Mesenchymal stem cell (in vitro differentiated cells and primary cell): ENCODE measurements around the gene FAHD2A.

Source experiments
- DNase-seq: peaks from one replicate; pipeline ENCODE4 v3.0.0-alpha.2; 2013
- H2AFZ ChIP-seq: one replicate; pipeline ENCODE4 v1.6.1; 2013; ENCODE audit warnings: low read depth, mild to moderate bottlenecking, control low read depth, inconsistent platforms, low read length, moderate library complexity
- H2AK5ac ChIP-seq: 2 replicates; pipeline ENCODE4 v1.6.1; 2013; ENCODE audit warnings: low read length, moderate library complexity, mild to moderate bottlenecking, inconsistent platforms; ENCODE audit not compliant: severe bottlenecking
- H2BK120ac ChIP-seq: one replicate; pipeline ENCODE4 v1.6.1; 2013; ENCODE audit warnings: low read depth, mild to moderate bottlenecking, inconsistent platforms, low read length, moderate library complexity
- H2BK12ac ChIP-seq, 2 experiments: one replicate each; pipeline ENCODE4 v1.6.1; 2013; ENCODE audit warnings: inconsistent platforms in 2 of 2, low read length in 2 of 2, mild to moderate bottlenecking in 2 of 2, moderate library complexity in 2 of 2, control low read depth in 1 of 2
- H2BK15ac ChIP-seq: one replicate; pipeline ENCODE4 v1.6.1; 2013; ENCODE audit warnings: mild to moderate bottlenecking, low read depth, inconsistent platforms; ENCODE audit not compliant: poor library complexity, severe bottlenecking
- H2BK5ac ChIP-seq: 2 replicates; pipeline ENCODE4 v1.6.1; 2013; ENCODE audit warnings: low read depth, mild to moderate bottlenecking, low read length, control low read depth, inconsistent platforms; ENCODE audit not compliant: poor library complexity, severe bottlenecking
- H3K14ac ChIP-seq, 2 experiments: one replicate each; pipeline ENCODE4 v1.6.1; 2013; ENCODE audit warnings: inconsistent platforms in 2 of 2, low read length in 2 of 2, control low read depth in 1 of 2, mild to moderate bottlenecking in 1 of 2, moderate library complexity in 1 of 2
- H3K18ac ChIP-seq, 2 experiments: one replicate each; pipeline ENCODE4 v1.6.1; 2013; ENCODE audit warnings: inconsistent platforms in 2 of 2, low read length in 2 of 2, control low read depth in 1 of 2, low read depth in 1 of 2, mild to moderate bottlenecking in 1 of 2
- H3K23ac ChIP-seq, 2 experiments: one replicate each; pipeline ENCODE4 v1.6.1; 2013; ENCODE audit warnings: inconsistent platforms in 2 of 2, low read length in 2 of 2, mild to moderate bottlenecking in 2 of 2, moderate library complexity in 2 of 2, control low read depth in 1 of 2
- H3K27ac ChIP-seq: 2 replicates; pipeline ENCODE4 v1.5.1; 2013; ENCODE audit warnings: mild to moderate bottlenecking, moderate library complexity, low read length, control low read depth, inconsistent platforms; ENCODE audit not compliant: poor library complexity, severe bottlenecking
- H3K27me3 ChIP-seq, 2 experiments: 2 replicates each; pipeline versions ENCODE4 v1.6.1 to v1.7.0; 2013; ENCODE audit warnings: low read length in 2 of 2, mild to moderate bottlenecking in 2 of 2, moderate library complexity in 2 of 2, control low read depth in 1 of 2, inconsistent platforms in 1 of 2; ENCODE audit not compliant: control insufficient read depth in 1 of 2, insufficient read depth in 1 of 2
- H3K36me3 ChIP-seq, 2 experiments: 2 replicates each; pipeline versions ENCODE4 v1.6.1 to v1.7.0; 2013; ENCODE audit warnings: low read length in 2 of 2, control low read depth in 1 of 2, inconsistent platforms in 1 of 2, low read depth in 1 of 2, mild to moderate bottlenecking in 1 of 2; ENCODE audit not compliant: insufficient read depth in 2 of 2, control insufficient read depth in 1 of 2
- H3K4ac ChIP-seq, 2 experiments: one replicate each; pipeline ENCODE4 v1.6.1; 2013; ENCODE audit warnings: inconsistent platforms in 2 of 2, low read length in 2 of 2, mild to moderate bottlenecking in 2 of 2, moderate library complexity in 2 of 2, control low read depth in 1 of 2, low read depth in 1 of 2
- H3K4me1 ChIP-seq: 2 replicates; pipeline ENCODE4 v1.6.1; 2013; ENCODE audit warnings: low read depth, low read length, control low read depth; ENCODE audit not compliant: control insufficient read depth, insufficient read depth
- H3K4me2 ChIP-seq: 2 replicates; pipeline ENCODE4 v1.6.1; 2013; ENCODE audit warnings: low read length, mild to moderate bottlenecking, inconsistent platforms; ENCODE audit not compliant: poor library complexity, severe bottlenecking
- H3K4me3 ChIP-seq, 2 experiments: 2 replicates each; pipeline versions ENCODE4 v1.5.1 to v1.7.0; 2013; ENCODE audit warnings: low read length in 2 of 2, mild to moderate bottlenecking in 2 of 2, control low read depth in 1 of 2, low read depth in 1 of 2; ENCODE audit not compliant: insufficient read depth in 1 of 2
- H3K79me1 ChIP-seq: replicated peaks from 2 replicates; pipeline ENCODE4 v1.6.1; 2013; ENCODE audit warnings: mild to moderate bottlenecking, control low read depth, low read length, inconsistent platforms; ENCODE audit not compliant: poor library complexity, severe bottlenecking
- H3K9ac ChIP-seq: 2 replicates; pipeline ENCODE4 v1.7.0; 2013; ENCODE audit warnings: mild to moderate bottlenecking, low read length, moderate library complexity
- H3K9me3 ChIP-seq: 2 replicates; pipeline ENCODE4 v1.7.0; 2013; ENCODE audit warnings: mild to moderate bottlenecking, low read length; ENCODE audit not compliant: control insufficient read depth
- H4K8ac ChIP-seq: one replicate; pipeline ENCODE4 v1.6.1; 2013; ENCODE audit warnings: inconsistent platforms, mild to moderate bottlenecking, low read length, moderate library complexity
- H4K91ac ChIP-seq: one replicate; pipeline ENCODE4 v1.6.1; 2013; ENCODE audit warnings: mild to moderate bottlenecking, low read length, inconsistent platforms
- WGBS: methylation state at CpG from one replicate; pipeline ENCODE4 v1.1.7; 2013; ENCODE audit warnings: mixed read lengths; 5-methylcytosine and 5-hydroxymethylcytosine counted together

The FAHD2A gene

DNA sequence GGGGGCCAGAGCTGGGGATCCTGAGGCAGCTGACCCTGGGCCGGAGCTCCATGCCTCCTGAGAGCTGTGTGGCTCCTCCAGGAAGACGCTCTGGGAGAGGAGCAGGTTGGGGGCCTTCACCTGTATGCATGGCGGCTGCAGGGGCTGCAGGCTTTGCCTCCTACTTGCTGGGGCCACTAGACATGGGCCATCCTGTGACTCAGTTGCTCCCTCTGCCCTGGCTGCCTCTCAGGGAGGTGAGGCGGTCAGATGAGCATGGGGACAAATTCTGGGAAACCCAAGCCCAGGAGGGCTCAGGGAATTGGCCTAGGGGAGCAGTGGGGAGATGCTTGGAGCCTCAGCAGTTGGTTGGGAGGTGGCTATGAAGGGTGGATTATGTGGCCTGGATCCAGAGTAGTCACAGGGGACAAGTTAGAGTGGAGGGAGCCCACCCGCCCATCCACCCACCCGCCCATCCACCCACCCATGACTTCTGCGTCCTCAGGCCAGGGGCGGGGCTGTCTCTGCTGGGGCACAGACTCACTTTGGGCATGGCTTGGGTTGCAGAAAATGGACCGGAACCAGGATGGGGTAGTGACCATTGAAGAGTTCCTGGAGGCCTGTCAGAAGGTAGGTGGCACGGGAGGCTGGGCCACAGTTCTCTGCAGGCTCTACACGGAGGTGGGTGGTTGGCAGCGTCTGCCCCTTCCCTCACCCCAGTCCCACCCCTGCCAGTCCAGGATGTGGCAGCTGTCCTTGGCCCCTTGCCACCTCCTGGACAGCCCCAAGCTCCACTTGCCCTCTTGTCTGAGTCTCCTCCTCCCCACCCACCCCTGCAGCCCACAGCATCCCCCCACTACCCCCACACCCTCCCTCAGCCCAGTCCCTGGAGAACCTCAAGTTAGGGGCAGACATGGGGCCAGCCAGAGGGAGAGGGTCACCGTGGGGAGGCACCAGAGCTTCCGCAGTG is 19.5 kb upstream of the FAHD2A start:
- peaks cover 0 to 14% of the 10 kb centered on the region in 2 experiments for H3K27me3 ChIP-seq
- peaks cover 0 to 60% of the 10 kb centered on the region in 2 experiments for H3K36me3 ChIP-seq
- no peak overlapping the region for H2AK5ac ChIP-seq
- no peak overlapping the region for H3K4me2 ChIP-seq
- H3K9ac ChIP-seq = no peak overlapping the region
- H3K18ac ChIP-seq = no peak overlapping the region
- no peak for DNase-seq
- H4K91ac ChIP-seq = no peak overlapping the region
- H3K14ac ChIP-seq = no peak overlapping the region
- no peak overlapping the region for H2BK12ac ChIP-seq
- H3K4me1 ChIP-seq = peaks cover 16% of the 10 kb centered on the region
- no peak overlapping the region for H2AFZ ChIP-seq
- H3K79me1 ChIP-seq = no peaks in the 10 kb centered on the region
- H3K4me3 ChIP-seq = no peak overlapping the region
- H2BK120ac ChIP-seq = no peak overlapping the region
- no peak overlapping the region for H2BK15ac ChIP-seq
- WGBS = 77% methylated on average over 10 of the region's 14 CpGs
- no peak overlapping the region for H3K27ac ChIP-seq
- H3K9me3 ChIP-seq = no peaks in the 10 kb centered on the region
- no peak overlapping the region for H4K8ac ChIP-seq
- no peak overlapping the region for H3K4ac ChIP-seq
- no peak overlapping the region for H3K23ac ChIP-seq
- H2BK5ac ChIP-seq = no peak overlapping the region

DNA sequence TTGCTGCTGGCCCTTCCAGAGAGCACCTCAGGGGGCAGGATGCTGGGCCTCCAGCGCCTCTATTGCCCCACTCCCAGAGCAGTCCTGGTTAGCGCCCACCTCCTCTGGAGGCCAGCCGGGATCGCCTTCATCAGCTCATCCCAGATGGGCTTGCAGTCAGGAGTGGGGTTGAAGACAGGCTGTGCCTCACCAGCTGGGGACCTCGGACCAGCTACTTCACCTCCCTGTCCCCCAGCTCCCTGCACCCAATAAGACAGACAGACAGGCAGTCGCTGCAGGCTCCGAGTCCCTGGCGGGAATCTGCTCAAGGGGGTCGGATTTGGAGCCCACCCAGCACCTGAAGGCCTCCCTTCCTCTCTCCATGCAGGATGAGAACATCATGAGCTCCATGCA is 18.9 kb upstream of the FAHD2A start:
- no peak overlapping the region for H3K27ac ChIP-seq
- H2AK5ac ChIP-seq = no peak overlapping the region
- H3K4me3 ChIP-seq = no peak overlapping the region
- H2AFZ ChIP-seq = no peak overlapping the region
- H3K9ac ChIP-seq = no peak overlapping the region
- H3K14ac ChIP-seq = no peak overlapping the region
- H4K8ac ChIP-seq = no peak overlapping the region
- no peaks in the 10 kb centered on the region for H3K79me1 ChIP-seq
- H3K27me3 ChIP-seq = peaks cover 0 to 18% of the 10 kb centered on the region in 2 experiments
- WGBS = 89% methylated on average over 9 of the region's 9 CpGs
- H3K4ac ChIP-seq = no peak overlapping the region
- peaks cover 0 to 56% of the 10 kb centered on the region in 2 experiments for H3K36me3 ChIP-seq
- no peak overlapping the region for H2BK5ac ChIP-seq
- H2BK12ac ChIP-seq = no peak overlapping the region
- H3K18ac ChIP-seq = no peak overlapping the region
- H2BK120ac ChIP-seq = no peak overlapping the region
- H3K9me3 ChIP-seq = no peaks in the 10 kb centered on the region
- peaks cover 16% of the 10 kb centered on the region for H3K4me1 ChIP-seq
- no peak overlapping the region for H3K23ac ChIP-seq
- no peak overlapping the region for H4K91ac ChIP-seq
- H3K4me2 ChIP-seq = no peak overlapping the region
- no peak overlapping the region for H2BK15ac ChIP-seq
- no peak for DNase-seq

DNA sequence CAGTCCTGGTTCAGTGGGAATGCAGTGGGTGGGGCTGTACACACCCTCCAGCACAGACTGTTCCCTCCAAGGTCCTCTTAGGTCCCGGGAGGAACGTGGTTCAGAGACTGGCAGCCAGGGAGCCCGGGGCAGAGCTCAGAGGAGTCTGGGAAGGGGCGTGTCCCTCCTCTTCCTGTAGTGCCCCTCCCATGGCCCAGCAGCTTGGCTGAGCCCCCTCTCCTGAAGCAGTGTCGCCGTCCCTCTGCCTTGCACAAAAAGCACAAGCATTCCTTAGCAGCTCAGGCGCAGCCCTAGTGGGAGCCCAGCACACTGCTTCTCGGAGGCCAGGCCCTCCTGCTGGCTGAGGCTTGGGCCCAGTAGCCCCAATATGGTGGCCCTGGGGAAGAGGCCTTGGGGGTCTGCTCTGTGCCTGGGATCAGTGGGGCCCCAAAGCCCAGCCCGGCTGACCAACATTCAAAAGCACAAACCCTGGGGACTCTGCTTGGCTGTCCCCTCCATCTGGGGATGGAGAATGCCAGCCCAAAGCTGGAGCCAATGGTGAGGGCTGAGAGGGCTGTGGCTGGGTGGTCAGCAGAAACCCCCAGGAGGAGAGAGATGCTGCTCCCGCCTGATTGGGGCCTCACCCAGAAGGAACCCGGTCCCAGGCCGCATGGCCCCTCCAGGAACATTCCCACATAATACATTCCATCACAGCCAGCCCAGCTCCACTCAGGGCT is 17.5 kb upstream of the FAHD2A start:
- H2AK5ac ChIP-seq = no peak overlapping the region
- H3K4ac ChIP-seq = no peak overlapping the region
- no peak overlapping the region for H3K27ac ChIP-seq
- H3K27me3 ChIP-seq = peaks cover 0 to 18% of the 10 kb centered on the region in 2 experiments
- no peak overlapping the region for H3K18ac ChIP-seq
- peaks cover 0 to 46% of the 10 kb centered on the region in 2 experiments for H3K36me3 ChIP-seq
- no peak overlapping the region for H2AFZ ChIP-seq
- H2BK120ac ChIP-seq = no peak overlapping the region
- H3K4me2 ChIP-seq = no peak overlapping the region
- WGBS = 66% methylated on average over 12 of the region's 12 CpGs
- H2BK12ac ChIP-seq = no peak overlapping the region
- no peak overlapping the region for H4K91ac ChIP-seq
- no peak overlapping the region for H3K14ac ChIP-seq
- no peak overlapping the region for H2BK15ac ChIP-seq
- no peak overlapping the region for H3K4me3 ChIP-seq
- no peak overlapping the region for H2BK5ac ChIP-seq
- DNase-seq = no peak
- no peak overlapping the region for H3K9ac ChIP-seq
- no peaks in the 10 kb centered on the region for H3K9me3 ChIP-seq
- H3K23ac ChIP-seq = no peak overlapping the region
- H3K79me1 ChIP-seq = no peaks in the 10 kb centered on the region
- H3K4me1 ChIP-seq = peaks cover 22% of the 10 kb centered on the region
- no peak overlapping the region for H4K8ac ChIP-seq

DNA sequence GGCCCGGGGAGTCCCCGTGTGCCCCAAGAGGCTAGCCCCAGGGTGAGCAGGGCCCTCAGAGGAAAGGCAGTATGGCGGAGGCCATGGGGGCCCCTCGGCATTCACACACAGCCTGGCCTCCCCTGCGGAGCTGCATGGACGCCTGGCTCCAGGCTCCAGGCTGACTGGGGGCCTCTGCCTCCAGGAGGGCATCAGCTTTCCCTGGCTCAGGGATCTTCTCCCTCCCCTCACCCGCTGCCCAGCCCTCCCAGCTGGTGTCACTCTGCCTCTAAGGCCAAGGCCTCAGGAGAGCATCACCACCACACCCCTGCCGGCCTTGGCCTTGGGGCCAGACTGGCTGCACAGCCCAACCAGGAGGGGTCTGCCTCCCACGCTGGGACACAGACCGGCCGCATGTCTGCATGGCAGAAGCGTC is 16.9 kb upstream of the FAHD2A start:
- DNase-seq = no peak
- Histone ChIP-seq H4K91ac (no peak overlapping the region), H2AK5ac (no peak overlapping the region), H3K18ac (no peak overlapping the region), H3K23ac (no peak overlapping the region), H3K27ac (no peak overlapping the region), H2AFZ (no peak overlapping the region), H3K14ac (no peak overlapping the region), H3K4me2 (no peak overlapping the region), H3K79me1 (no peaks in the 10 kb centered on the region), H2BK12ac (no peak overlapping the region), H3K4me1 (peaks cover 22% of the 10 kb centered on the region), H3K27me3 (peaks cover 0 to 18% of the 10 kb centered on the region in 2 experiments), H3K4me3 (no peak overlapping the region), H2BK5ac (no peak overlapping the region), H4K8ac (no peak overlapping the region), H3K36me3 (peaks cover 0 to 46% of the 10 kb centered on the region in 2 experiments), H2BK15ac (no peak overlapping the region), H3K9me3 (no peaks in the 10 kb centered on the region), H2BK120ac (no peak overlapping the region), H3K9ac (no peak overlapping the region), H3K4ac (no peak overlapping the region)
- WGBS = 75% methylated on average over 8 of the region's 12 CpGs
